Adrenal gland (tissue), 12 donors: ENCODE measurements around the gene HELZ2. TPM values are rescaled to one million over a fixed set of nuclear protein-coding genes. Genes with fewer than 3 reads are reported as not detected.

Experiments
- DNase-seq, 7 donors: peaks; one replicate each; pipeline ENCODE4 v3.0.0-alpha.2; 2019 to 2020
- H3K27ac ChIP-seq, 5 donors: fragments of 200-600 bp; sonication (generic) in 4 of 5; 1 replicate in 3 of 5; 2 replicates in 2 of 5; pipeline versions ENCODE4 v1.5.1 to v1.8.0; 2016 to 2020; ENCODE audit warnings: mild to moderate bottlenecking in 1 of 5
- H3K27me3 ChIP-seq: fragments of 200-600 bp; 2 replicates; pipeline ENCODE4 v1.8.0; 2021
- H3K36me3 ChIP-seq, 2 donors: fragments of 200-600 bp; replicated peaks in 1 of 2; 1 replicate in 1 of 2; 2 replicates in 1 of 2; pipeline versions ENCODE4 v1.5.1 to v1.8.0; 2018 to 2022
- H3K4me1 ChIP-seq, 2 donors: fragments of 200-600 bp; replicated peaks in 1 of 2; 1 replicate in 1 of 2; 2 replicates in 1 of 2; pipeline versions ENCODE4 v1.5.1 to v1.8.0; 2018 to 2021
- H3K4me3 ChIP-seq, 4 donors: fragments of 200-600 bp; sonication (generic) in 3 of 4; one replicate each; pipeline ENCODE4 v1.5.1; 2016 to 2018
- H3K9me3 ChIP-seq, 3 donors: fragments of 200-600 bp; sonication (generic) in 1 of 3; replicated peaks in 1 of 3; 1 replicate in 2 of 3; 2 replicates in 1 of 3; pipeline versions ENCODE4 v1.5.1 to v1.8.0; 2016 to 2021
- POLR2A ChIP-seq, 2 donors: fragments of 450-650 bp; IDR thresholded peaks; one replicate each; pipeline ENCODE4 v1.6.1; 2017; ENCODE audit warnings: antibody characterized with exemption in 2 of 2, mild to moderate bottlenecking in 2 of 2, moderate library complexity in 1 of 2
- WGBS, 4 donors: extraction: QIAGEN DNeasy Blood & Tissue Kit in 2 of 4; methylation state at CpG; one replicate each; pipeline versions ENCODE4 v1.1.5 to v1.1.7; 2013 to 2017; 5-methylcytosine and 5-hydroxymethylcytosine counted together
- intact Hi-C, 2 donors: fragments of 100-400 bp; cut with DNase I; formaldehyde crosslinking; loops; one replicate each; pipeline versions ENCODE4 v1.14.1 to v1.15.0; 2022 to 2023
- polyA plus RNA-seq, 3 donors: library from polyadenylated mRNA; stranded (reverse); fragments of 200-250 nt in 2 of 3; fragments of 350-450 nt in 1 of 3; fragmentation: Illumina TruSeq in 1 of 3; extraction: RNeasy Lipid Tissue Mini Kit (QIAGEN cat#74804) in 1 of 3; gene quantifications; one replicate each; pipeline ENCODE4 v1.2.3, GENCODE V29; 2013 to 2014
- total RNA-seq, 9 donors: library from RNA; depleted of rRNA in 4 of 9; stranded (reverse); fragments of >200 nt in 4 of 9; fragments of 120-200 nt in 1 of 9; fragmentation: NEBNext Ultra II Directional in 1 of 9; extraction: Animal tissue kit (Norgen Biotek cat#: 25700) in 1 of 9; gene quantifications; one replicate each; pipeline versions ENCODE4 v1.1.0 to v1.2.4, GENCODE V29; 2013 to 2023
- TF ChIP-seq, protein P1 (sequence below), 6 experiments: fragments of 450-650 bp in 4 of 6; fragments of 200-600 bp in 2 of 6; sonication (generic) in 1 of 6; IDR thresholded peaks; 1 replicate in 5 of 6; 2 replicates in 1 of 6; pipeline versions ENCODE4 v1.5.1 to v1.8.0; 2016 to 2021; ENCODE audit warnings: antibody characterized with exemption in 6 of 6, mild to moderate bottlenecking in 2 of 6, moderate library complexity in 1 of 6
- donor health status: healthy with polysubstance abuse.
- donor health status: Bipolar disorder and iron deficiency.
- donor health status: DM: yes; HTN: yes; CAD: no.
- donor health status: DM: no; HTN: no; CAD: no.
- donor health status: DM: no; HTN: no; CAD: no.
- donor health status: DM: yes; HTN: yes; CAD: no.

HELZ2 gene
- total and polyA plus RNA-seq, 12 donors = 3.7 to 54.4 (median 24.3) TPM

- Histone ChIP-seq H3K36me3 (peaks cover 0 to 31% of the 10 kb centered on the region in 2 donors), H3K9me3 (no peaks in the 10 kb centered on the region), H3K27me3 (no peaks in the 10 kb centered on the region), H3K4me1 (no peaks in the 10 kb centered on the region), H3K4me3 (no peak overlapping the region), H3K27ac (no peak overlapping the region)
- DNase-seq = no peak
- 87 to 93% (median 90%) methylated on average over 6 to 46 of the region's 46 CpGs for WGBS, 4 donors
- intact Hi-C loops = no loop called here
- TF ChIP-seq, protein P1, sequence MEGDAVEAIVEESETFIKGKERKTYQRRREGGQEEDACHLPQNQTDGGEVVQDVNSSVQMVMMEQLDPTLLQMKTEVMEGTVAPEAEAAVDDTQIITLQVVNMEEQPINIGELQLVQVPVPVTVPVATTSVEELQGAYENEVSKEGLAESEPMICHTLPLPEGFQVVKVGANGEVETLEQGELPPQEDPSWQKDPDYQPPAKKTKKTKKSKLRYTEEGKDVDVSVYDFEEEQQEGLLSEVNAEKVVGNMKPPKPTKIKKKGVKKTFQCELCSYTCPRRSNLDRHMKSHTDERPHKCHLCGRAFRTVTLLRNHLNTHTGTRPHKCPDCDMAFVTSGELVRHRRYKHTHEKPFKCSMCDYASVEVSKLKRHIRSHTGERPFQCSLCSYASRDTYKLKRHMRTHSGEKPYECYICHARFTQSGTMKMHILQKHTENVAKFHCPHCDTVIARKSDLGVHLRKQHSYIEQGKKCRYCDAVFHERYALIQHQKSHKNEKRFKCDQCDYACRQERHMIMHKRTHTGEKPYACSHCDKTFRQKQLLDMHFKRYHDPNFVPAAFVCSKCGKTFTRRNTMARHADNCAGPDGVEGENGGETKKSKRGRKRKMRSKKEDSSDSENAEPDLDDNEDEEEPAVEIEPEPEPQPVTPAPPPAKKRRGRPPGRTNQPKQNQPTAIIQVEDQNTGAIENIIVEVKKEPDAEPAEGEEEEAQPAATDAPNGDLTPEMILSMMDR (IDR thresholded peaks at IDR 0.05) = no peak
- TF ChIP-seq POLR2A (IDR thresholded peaks at IDR 0.05) = no peak
Observed at GRCh38 chr20:63566395-63567135, 7.5 kb downstream of the HELZ2 start.

DNA sequence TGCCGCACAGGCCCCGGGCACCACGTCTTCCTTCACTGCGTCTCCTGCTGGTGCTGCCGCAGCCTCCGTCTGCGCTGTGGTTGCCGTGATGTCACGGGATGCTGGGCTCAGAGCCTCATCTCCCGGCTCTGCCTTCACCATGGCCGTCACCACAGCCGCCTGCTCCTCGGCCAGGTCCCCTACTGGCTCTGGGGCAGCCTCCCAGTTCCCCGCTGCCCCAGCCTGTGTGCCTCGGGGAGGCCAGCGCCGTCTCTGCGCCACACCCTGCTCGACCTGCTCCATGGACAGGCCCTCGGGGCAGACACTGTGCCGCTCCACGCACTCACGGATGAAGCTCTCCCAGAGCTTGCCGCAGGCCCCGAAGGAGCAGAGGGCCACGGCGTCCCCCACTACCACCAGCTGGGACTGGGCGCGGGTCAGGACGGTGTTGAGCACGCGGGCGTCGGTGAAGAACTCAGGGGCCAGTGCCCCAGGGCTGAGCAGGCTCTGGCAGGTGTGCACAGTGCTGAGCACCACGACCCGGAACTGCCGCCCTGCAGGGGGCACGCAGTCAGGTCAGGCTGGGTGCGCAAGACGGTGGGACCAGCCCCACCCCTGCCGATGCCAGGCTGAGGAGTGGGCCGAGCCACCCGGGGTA, 8.2 kb downstream of the HELZ2 start:
- Histone ChIP-seq H3K9me3 (no peaks in the 10 kb centered on the region), H3K4me3 (no peak overlapping the region), H3K27ac (no peak overlapping the region), H3K27me3 (no peaks in the 10 kb centered on the region), H3K36me3 (peaks cover 0 to 32% of the 10 kb centered on the region in 2 donors), H3K4me1 (no peaks in the 10 kb centered on the region)
- TF ChIP-seq, protein P1 (IDR thresholded peaks at IDR 0.05) = no peak
- TF ChIP-seq POLR2A (IDR thresholded peaks at IDR 0.05) = no peak
- intact Hi-C loops = no loop called here
- 94 to 96% (median 95%) methylated on average over 6 to 43 of the region's 43 CpGs for WGBS, 4 donors
- DNase-seq = no peak

DNA sequence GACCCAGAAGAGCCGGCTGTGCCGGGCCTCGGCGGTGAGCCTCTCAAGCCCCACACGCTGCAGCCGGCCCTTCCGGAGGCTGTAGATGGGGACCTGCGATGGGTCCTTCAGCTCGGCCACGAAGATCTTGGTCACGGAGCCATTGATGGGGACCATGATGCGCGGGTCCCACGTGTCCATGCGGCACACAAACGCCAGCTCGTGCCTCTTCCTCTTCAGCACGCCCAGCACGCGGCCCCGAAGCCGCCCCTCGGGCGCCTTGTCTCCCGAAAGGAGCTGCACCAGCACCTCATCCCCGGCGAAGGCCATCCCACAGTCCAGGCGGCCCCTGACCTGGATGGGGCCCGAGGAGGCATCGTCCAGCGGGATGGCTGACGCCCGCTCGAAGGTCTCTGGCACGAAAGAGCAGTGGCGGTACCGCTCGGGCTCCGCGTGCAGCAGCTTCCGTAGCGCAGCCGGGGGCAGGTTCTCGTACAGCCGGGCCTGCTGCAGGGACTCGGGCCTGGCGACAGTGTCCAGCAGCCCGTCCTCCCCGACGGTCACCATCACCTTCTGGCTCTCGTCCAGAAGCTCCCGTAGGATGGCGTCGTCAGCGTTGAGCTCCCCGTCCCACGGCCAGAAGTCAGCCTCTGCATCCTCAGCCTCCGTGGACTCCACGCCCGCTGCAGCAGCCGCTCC, 8.9 kb downstream of the HELZ2 start:
- DNase-seq = no peak
- no peak overlapping the region for H3K4me3 ChIP-seq
- H3K9me3 ChIP-seq = no peaks in the 10 kb centered on the region
- no peaks in the 10 kb centered on the region for H3K27me3 ChIP-seq
- no peak for TF ChIP-seq POLR2A (IDR thresholded peaks at IDR 0.05)
- TF ChIP-seq, protein P1 (IDR thresholded peaks at IDR 0.05) = no peak
- no peak overlapping the region for H3K27ac ChIP-seq
- H3K4me1 ChIP-seq = no peaks in the 10 kb centered on the region
- 95 to 97% (median 95%) methylated on average over 25 to 61 of the region's 61 CpGs for WGBS, 4 donors
- H3K36me3 ChIP-seq = peaks cover 0 to 38% of the 10 kb centered on the region in 2 donors
- intact Hi-C loops = no loop called here

GRCh38 chr20:63564036-63564810, 9.8 kb downstream of the HELZ2 start:
- no peak for DNase-seq
- Histone ChIP-seq H3K9me3 (no peaks in the 10 kb centered on the region), H3K36me3 (peaks cover 0 to 42% of the 10 kb centered on the region in 2 donors), H3K4me3 (no peak overlapping the region), H3K27ac (no peak overlapping the region), H3K4me1 (no peaks in the 10 kb centered on the region), H3K27me3 (no peaks in the 10 kb centered on the region)
- 95 to 100% (median 97%) methylated on average over 21 to 62 of the region's 62 CpGs for WGBS, 4 donors
- intact Hi-C loops = no loop called here
- TF ChIP-seq, protein P1 (IDR thresholded peaks at IDR 0.05) = no peak
- TF ChIP-seq POLR2A (IDR thresholded peaks at IDR 0.05) = no peak
